Measurements from ENCODE around the gene ATP9A. TPM values are rescaled to one million over a fixed set of nuclear protein-coding genes. Genes with fewer than 3 reads are reported as not detected.

ATP9A gene
- total RNA-seq, 2 experiments from 2014 or later: 1.0 to 1.2 TPM

GRCh38 chr20:51563174-51563485 is 205.1 kb downstream of the ATP9A start:
- ChIA-PET POLR2A (interaction anchor here (1.3 kb wide), 1 partner anchor 21 kb away, joined by 5 read pairs; the partner anchor contains the start of gene NFATC2), CTCF (interaction anchor here (1.4 to 1.7 kb wide), 2 partner anchors 32 to 177 kb away, joined by 4 read pairs; no protein-coding TSS in a partner anchor)
- no peaks in the 10 kb centered on the region for H3K36me3 Mint-ChIP-seq (ENCODE audit: low read depth)
- DNase-seq: no peak
- H3K4me1 Mint-ChIP-seq: peaks cover 21% of the 10 kb centered on the region
- H3K4me3 Mint-ChIP-seq: no peak overlapping the region
- H3K27me3 Mint-ChIP-seq: peaks cover 74% of the 10 kb centered on the region
- no peak overlapping the region for H3K27ac Mint-ChIP-seq
- no peaks in the 10 kb centered on the region for H3K9me3 Mint-ChIP-seq

DNA sequence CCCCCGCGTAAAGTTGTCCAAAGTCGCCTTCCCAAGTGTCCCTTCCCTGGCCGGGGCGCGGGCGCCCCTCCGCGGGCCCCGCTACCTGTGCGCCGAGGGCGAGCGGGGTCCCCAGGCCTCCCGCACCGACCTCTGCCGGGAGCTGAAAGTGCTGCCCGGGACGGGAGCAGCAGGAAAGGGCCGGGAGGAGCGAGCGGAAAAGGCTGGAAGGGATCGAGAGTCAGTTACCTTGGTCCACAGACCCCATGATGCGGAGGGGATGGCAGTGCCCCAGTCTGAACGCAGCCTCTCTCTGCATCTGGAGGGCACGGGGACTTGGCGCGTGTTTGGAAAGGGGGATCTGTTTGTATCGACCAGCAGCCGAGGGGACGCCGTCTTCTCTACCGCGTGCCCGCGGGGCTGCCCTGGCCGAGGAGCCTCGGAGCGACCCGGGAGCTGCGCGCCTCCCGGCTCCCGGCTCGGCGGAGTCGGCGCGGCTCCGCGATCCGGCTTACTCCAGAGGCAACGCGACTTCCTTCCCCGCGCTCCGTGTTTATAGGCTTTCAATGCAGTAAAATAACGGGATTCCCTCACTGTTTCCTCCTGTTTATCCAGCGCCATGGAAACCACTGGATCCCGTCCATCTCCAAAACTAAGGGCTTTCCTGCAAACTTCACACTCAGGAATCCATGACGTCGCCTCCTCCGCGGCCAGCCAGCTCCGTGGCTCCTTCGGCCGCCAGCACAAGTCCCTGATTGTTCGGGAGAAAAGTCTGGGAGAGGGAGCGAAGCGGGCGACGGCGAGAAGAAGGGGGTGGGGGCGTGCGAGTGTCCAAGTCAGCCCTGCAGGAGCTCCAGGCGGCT is 205.6 kb downstream of the ATP9A start:
- DNase-seq: no peak
- Mint-ChIP-seq H3K36me3 (ENCODE audit: low read depth) (no peaks in the 10 kb centered on the region), H3K4me1 (peaks cover 21% of the 10 kb centered on the region), H3K27me3 (peaks cover 73% of the 10 kb centered on the region), H3K4me3 (peak overlapping the region; percentile 44), H3K9me3 (no peaks in the 10 kb centered on the region), H3K27ac (no peak overlapping the region)
- ChIA-PET CTCF (interaction anchor here (1.4 to 1.7 kb wide), 2 partner anchors 32 to 177 kb away, joined by 4 read pairs; no protein-coding TSS in a partner anchor), POLR2A (interaction anchor here (1.3 kb wide), 1 partner anchor 21 kb away, joined by 5 read pairs; the partner anchor contains the start of gene NFATC2)

DNA sequence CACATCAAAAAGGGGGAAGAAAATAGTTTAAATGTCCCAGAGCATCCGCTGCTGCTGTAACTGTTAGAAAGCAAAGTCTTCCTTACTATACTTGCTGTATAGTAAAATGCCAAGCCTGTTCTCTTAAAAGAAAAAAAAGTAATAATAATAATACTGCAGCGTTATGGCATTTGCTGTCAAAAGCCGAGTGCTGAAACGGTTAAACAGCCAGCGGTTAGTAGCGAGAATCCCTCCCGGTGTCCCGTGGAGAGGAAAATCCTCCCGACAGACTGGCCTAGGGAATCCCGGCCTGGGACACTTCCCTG is 206.2 kb downstream of the ATP9A start:
- H3K27me3 Mint-ChIP-seq: peaks cover 76% of the 10 kb centered on the region
- no peaks in the 10 kb centered on the region for H3K36me3 Mint-ChIP-seq (ENCODE audit: low read depth)
- H3K27ac Mint-ChIP-seq: no peak overlapping the region

DNA sequence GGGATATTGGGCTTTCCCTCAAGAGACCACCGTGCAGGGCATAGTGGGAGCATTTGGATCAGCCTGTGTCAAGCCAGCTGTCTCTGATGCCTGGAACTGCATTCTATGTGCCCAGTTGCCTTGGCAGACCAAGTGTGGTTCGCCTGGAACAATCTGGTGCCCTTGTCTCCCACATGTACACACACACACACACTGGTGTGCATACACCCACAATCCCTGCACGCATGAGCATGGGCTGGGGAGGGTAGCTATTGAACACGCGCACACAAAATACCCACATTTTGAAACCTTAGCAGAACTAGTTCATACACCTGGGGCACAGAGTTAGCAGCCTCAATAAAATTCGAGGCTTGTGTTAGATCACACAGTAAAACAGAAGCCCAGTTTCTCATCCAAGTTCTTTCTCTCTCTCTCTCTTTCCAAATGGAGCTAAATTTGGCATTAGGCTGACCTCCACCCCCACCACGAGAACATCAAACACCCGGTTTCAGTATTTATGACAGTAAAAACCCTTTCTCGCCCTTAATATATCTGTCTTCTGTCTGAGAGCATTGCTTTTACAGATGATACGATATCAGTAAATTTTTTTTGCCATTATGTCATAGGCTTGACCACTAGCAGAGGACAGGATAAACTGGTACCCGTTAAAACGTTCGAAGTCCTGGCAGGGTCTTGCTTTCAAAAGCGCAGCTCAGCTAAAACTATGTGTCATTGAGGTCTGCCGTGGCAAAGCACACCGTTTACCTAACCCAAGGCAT is 207.5 kb downstream of the ATP9A start:
- ChIA-PET CTCF (no interaction called here), POLR2A (no interaction called here)
- H3K4me1 Mint-ChIP-seq: peaks cover 21% of the 10 kb centered on the region
- no peak for DNase-seq
- H3K27ac Mint-ChIP-seq: no peak overlapping the region
- H3K36me3 Mint-ChIP-seq (ENCODE audit: low read depth): no peaks in the 10 kb centered on the region
- peaks cover 70% of the 10 kb centered on the region for H3K27me3 Mint-ChIP-seq
- no peaks in the 10 kb centered on the region for H3K9me3 Mint-ChIP-seq
- H3K4me3 Mint-ChIP-seq: no peak overlapping the region

More for the DNA sequence above, 206.2 kb downstream of the ATP9A start:
- ChIA-PET CTCF (no interaction called here), POLR2A (no interaction called here)
- no peaks in the 10 kb centered on the region for H3K9me3 Mint-ChIP-seq
- DNase-seq: no peak
- H3K4me1 Mint-ChIP-seq: peaks cover 21% of the 10 kb centered on the region
- no peak overlapping the region for H3K4me3 Mint-ChIP-seq

DNA sequence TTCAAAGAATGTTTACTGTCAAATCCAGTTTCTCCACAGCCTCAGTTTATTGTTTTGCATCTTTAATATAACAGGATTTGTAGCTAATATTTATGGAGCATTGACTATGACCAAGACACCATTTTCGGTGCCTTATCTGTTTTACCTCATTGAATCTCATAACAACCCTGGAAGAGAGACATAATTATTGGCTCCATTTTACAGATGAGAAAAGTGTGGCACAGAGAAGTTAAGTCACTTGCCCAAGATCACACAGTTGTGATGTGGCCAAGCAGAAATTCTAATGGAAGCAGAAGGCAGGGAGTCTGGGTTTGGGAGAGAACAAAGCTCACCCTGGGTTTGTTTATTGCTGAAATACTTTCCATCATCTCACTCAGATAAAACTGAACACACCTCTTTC is 208.1 kb downstream of the ATP9A start:
- Mint-ChIP-seq H3K36me3 (ENCODE audit: low read depth) (no peaks in the 10 kb centered on the region), H3K4me3 (no peak overlapping the region), H3K9me3 (no peaks in the 10 kb centered on the region), H3K27ac (no peak overlapping the region), H3K27me3 (peaks cover 66% of the 10 kb centered on the region), H3K4me1 (peaks cover 21% of the 10 kb centered on the region)
- POLR2A ChIA-PET: no interaction called here
- CTCF ChIA-PET: no interaction called here
- no peak for DNase-seq

- ChIA-PET CTCF (interaction anchor here (1.2 kb wide), 1 partner anchor 40 kb away, joined by 6 read pairs; no protein-coding TSS in a partner anchor), POLR2A (interaction anchor here (3.2 kb wide), 1 partner anchor 12 kb away, joined by 9 read pairs; the partner anchor contains the start of gene NFATC2)
- Mint-ChIP-seq H3K27me3 (peaks cover 25% of the 10 kb centered on the region), H3K4me3 (no peak overlapping the region), H3K36me3 (ENCODE audit: low read depth) (no peaks in the 10 kb centered on the region), H3K4me1 (peaks cover 3% of the 10 kb centered on the region), H3K27ac (no peak overlapping the region), H3K9me3 (no peaks in the 10 kb centered on the region)
- DNase-seq: no peak
These were observed 213.5 kb downstream of the ATP9A start for GRCh38 chr20:51554538-51555165.

- H3K4me1 Mint-ChIP-seq: peaks cover 3% of the 10 kb centered on the region
- ChIA-PET CTCF (interaction anchor here (1.2 kb wide), 1 partner anchor 41 kb away, joined by 6 read pairs; no protein-coding TSS in a partner anchor), POLR2A (interaction anchor here (3.2 kb wide), 1 partner anchor 11 kb away, joined by 9 read pairs; the partner anchor contains the start of gene NFATC2)
- no peak overlapping the region for H3K27ac Mint-ChIP-seq
- peaks cover 19% of the 10 kb centered on the region for H3K27me3 Mint-ChIP-seq
- no peak overlapping the region for H3K4me3 Mint-ChIP-seq
- H3K9me3 Mint-ChIP-seq: no peaks in the 10 kb centered on the region
- H3K36me3 Mint-ChIP-seq (ENCODE audit: low read depth): no peaks in the 10 kb centered on the region
- no peak for DNase-seq
These were observed 214.2 kb downstream of the ATP9A start for GRCh38 chr20:51553897-51554486.

DNA sequence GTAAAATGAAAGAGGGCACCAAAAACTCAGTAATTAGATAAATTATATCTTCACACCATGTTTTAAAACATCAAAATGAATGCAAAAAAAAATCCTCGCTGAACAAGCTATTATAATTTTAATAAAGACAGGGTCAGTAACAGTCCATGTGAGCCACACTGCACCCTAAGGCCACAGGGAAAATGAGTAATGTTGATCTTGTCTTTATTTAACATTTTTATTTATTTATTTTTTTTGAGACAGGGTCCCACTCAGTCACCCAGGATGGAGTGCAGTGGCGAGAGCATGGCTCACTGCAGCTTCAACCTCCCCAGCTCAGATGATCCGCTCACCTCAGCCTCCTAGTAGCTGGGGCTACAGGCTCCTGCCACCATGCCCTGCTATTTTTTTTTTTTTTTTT is 217.0 kb downstream of the ATP9A start:
- Mint-ChIP-seq H3K27me3 (peaks cover 27% of the 10 kb centered on the region), H3K9me3 (no peaks in the 10 kb centered on the region), H3K27ac (no peak overlapping the region), H3K4me1 (peaks cover 3% of the 10 kb centered on the region), H3K4me3 (no peak overlapping the region), H3K36me3 (ENCODE audit: low read depth) (no peaks in the 10 kb centered on the region)
- POLR2A ChIA-PET: no interaction called here
- CTCF ChIA-PET: no interaction called here
- DNase-seq: no peak

- DNase-seq: no peak
- Mint-ChIP-seq H3K27ac (no peak overlapping the region), H3K9me3 (no peaks in the 10 kb centered on the region), H3K4me1 (peaks cover under 1% of the 10 kb centered on the region), H3K27me3 (peaks cover 38% of the 10 kb centered on the region), H3K4me3 (no peak overlapping the region), H3K36me3 (ENCODE audit: low read depth) (no peaks in the 10 kb centered on the region)
- POLR2A ChIA-PET: no interaction called here
- CTCF ChIA-PET: no interaction called here
These were observed 218.7 kb downstream of the ATP9A start for GRCh38 chr20:51549474-51549873.

- CTCF ChIA-PET: interaction anchor here (0.6 to 1.5 kb wide), 3 partner anchors 46 to 162 kb away, joined by 3 to 4 read pairs (median 3); no protein-coding TSS in a partner anchor
- Mint-ChIP-seq H3K9me3 (no peaks in the 10 kb centered on the region), H3K27ac (no peak overlapping the region), H3K27me3 (peaks cover 44% of the 10 kb centered on the region), H3K4me1 (peaks cover 6% of the 10 kb centered on the region), H3K4me3 (no peak overlapping the region), H3K36me3 (ENCODE audit: low read depth) (no peaks in the 10 kb centered on the region)
- POLR2A ChIA-PET: interaction anchor here (0.6 kb wide), 1 partner anchor 10 kb away, joined by 3 read pairs; no protein-coding TSS in a partner anchor
- no peak for DNase-seq
These were observed 220.2 kb downstream of the ATP9A start for GRCh38 chr20:51547951-51548350.
